Activated CD8-positive, alpha-beta T cell treated with anti-CD3 and anti-CD28 coated beads, Interleukin-2, amount 10 ng/mL, durations not matched to agents 7 days and 5 days (primary cell): ENCODE data around the gene RAB3IL1. TPM values are rescaled to one million over a fixed set of nuclear protein-coding genes. Genes with fewer than 3 reads are reported as not detected.
"Not testable (repeated sequence)": the region's sequence is repeated elsewhere in the genome, so short reads cannot be mapped to it uniquely, and the experiment has no call there.

Experiments used
- ATAC-seq: fragments of 150-1000 bp; cut with Tn5 transposase; one replicate; pipeline ENCODE4 v1.10.0; 2021; ENCODE audit warnings: moderate library complexity
- CTCF ChIA-PET: fragments of 350-600 bp; sonication (Branson Sonifier 250); formaldehyde crosslinking; loops from one replicate; lab custom pipeline; 2021; ENCODE audit warnings: antibody characterized with exemption; lab: Charles Lee
- POLR2A ChIA-PET: fragments of 350-600 bp; sonication (Branson Sonifier 250); formaldehyde crosslinking; loops from one replicate; lab custom pipeline; 2021; ENCODE audit warnings: antibody characterized with exemption; lab: Charles Lee
- DNase-seq: peaks from one replicate; pipeline ENCODE4 v3.0.0-alpha.2; 2020
- H3K27ac Mint-ChIP-seq: one replicate; pipeline ENCODE4 v1.8.0; 2021; ENCODE audit warnings: mild to moderate bottlenecking, mixed read lengths
- H3K27me3 Mint-ChIP-seq: one replicate; pipeline ENCODE4 v1.8.0; 2021; ENCODE audit warnings: low read depth, mixed read lengths
- H3K36me3 Mint-ChIP-seq: one replicate; pipeline ENCODE4 v1.8.0; 2021; ENCODE audit warnings: low read depth, mixed read lengths
- H3K4me1 Mint-ChIP-seq: one replicate; pipeline ENCODE4 v1.8.0; 2021; ENCODE audit warnings: low read depth, mixed read lengths
- H3K4me3 Mint-ChIP-seq: one replicate; pipeline ENCODE4 v1.8.0; 2021; ENCODE audit warnings: mild to moderate bottlenecking, mixed read lengths
- H3K9me3 Mint-ChIP-seq: one replicate; pipeline ENCODE4 v1.8.0; 2022; ENCODE audit warnings: mixed read lengths; ENCODE audit not compliant: insufficient read depth
- total RNA-seq, 2 experiments: library from RNA; stranded (reverse); gene quantifications; one replicate each; pipeline ENCODE4 v1.2.3, GENCODE V29; 2021

RAB3IL1 gene, protein sequence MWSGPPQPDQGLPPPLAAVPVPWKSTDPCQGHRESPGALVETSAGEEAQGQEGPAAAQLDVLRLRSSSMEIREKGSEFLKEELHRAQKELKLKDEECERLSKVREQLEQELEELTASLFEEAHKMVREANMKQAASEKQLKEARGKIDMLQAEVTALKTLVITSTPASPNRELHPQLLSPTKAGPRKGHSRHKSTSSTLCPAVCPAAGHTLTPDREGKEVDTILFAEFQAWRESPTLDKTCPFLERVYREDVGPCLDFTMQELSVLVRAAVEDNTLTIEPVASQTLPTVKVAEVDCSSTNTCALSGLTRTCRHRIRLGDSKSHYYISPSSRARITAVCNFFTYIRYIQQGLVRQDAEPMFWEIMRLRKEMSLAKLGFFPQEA
- total RNA-seq = not detected

DNA sequence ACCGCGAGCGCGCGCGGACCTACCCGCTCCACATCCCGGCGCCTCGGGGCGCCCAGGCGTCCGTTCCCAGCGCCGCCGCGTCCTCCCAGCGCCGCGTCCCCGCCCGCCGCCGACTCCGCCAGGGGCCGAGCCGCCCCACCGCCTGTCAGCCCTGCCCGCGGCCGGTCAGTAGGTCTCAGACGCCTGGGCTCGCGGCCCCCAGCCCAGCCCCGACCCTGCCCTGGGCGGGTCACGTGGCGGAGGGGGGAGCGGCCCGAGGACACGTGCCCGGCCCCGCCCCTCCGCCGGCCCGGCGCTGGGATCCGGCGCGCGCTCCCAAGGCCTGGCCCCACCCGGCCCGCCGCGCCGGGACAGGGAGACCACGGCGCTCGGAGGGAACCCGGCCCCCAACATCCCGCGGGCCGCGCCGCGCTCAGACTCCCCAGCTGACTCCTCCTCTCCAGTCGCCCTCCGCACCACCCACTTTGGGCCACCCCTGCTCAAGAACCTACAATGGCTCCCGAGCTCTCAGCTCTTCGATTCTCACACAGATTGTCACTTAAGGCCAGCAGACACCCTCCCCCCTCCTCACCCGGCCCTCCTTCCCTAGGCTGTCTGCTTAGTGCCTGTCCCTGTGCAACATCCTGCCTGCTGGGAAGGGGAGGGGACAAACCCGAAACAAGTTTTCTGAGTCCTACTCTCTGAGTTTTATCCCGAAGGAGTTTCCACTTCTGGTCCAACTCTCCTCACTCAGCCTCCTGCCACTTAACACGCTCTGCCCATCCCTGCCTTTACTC is at the start of gene RAB3IL1:
Gene RAB3IL1, minus strand, starts transcription at position 233 of the 776 bp plus-strand sequence. Its CDS starts 199 bp downstream, at position 34.
- ChIA-PET CTCF (no interaction called here), POLR2A (no interaction called here)
- Mint-ChIP-seq H3K27me3 (peaks cover 44% of the 10 kb centered on the region), H3K27ac (no peak within 1 kb of the TSS), H3K36me3 (no peaks in the 10 kb centered on the region), H3K4me1 (peaks cover 8% of the 10 kb centered on the region), H3K9me3 (no peaks in the 10 kb centered on the region), H3K4me3 (peak within 1 kb of the TSS; percentile 34)
- ATAC-seq (peak; percentile 23), DNase-seq (no peak)

DNA sequence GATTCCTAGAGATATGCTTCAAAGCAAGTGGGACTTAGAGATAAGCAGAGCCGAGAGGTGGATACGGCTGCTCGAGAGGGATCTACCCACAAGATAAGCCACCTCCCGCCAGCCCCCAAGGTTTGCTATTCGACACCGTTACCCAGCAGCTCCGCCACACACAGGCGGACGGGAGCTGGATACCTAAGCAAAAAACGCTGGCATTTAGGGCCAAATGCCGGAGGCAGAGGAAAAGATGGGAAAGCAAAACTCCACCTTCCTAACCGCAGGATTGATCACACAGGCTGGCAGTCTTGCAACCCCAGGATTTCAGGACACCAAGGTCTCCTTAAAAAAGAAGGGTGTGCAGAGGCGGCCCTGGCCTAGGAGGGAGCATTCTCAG is 49.4 kb upstream of the RAB3IL1 start:
- peaks cover 59% of the 10 kb centered on the region for H3K4me1 Mint-ChIP-seq
- POLR2A ChIA-PET = interaction anchor here (1.4 to 2.4 kb wide), 3 partner anchors 14 to 115 kb away, joined by 3 to 24 read pairs (median 6); no protein-coding TSS in a partner anchor
- CTCF ChIA-PET = interaction anchor here (0.9 to 10.6 kb wide), 5 partner anchors 19 to 521 kb away, joined by 3 to 100 read pairs (median 12); no protein-coding TSS in a partner anchor

DNA sequence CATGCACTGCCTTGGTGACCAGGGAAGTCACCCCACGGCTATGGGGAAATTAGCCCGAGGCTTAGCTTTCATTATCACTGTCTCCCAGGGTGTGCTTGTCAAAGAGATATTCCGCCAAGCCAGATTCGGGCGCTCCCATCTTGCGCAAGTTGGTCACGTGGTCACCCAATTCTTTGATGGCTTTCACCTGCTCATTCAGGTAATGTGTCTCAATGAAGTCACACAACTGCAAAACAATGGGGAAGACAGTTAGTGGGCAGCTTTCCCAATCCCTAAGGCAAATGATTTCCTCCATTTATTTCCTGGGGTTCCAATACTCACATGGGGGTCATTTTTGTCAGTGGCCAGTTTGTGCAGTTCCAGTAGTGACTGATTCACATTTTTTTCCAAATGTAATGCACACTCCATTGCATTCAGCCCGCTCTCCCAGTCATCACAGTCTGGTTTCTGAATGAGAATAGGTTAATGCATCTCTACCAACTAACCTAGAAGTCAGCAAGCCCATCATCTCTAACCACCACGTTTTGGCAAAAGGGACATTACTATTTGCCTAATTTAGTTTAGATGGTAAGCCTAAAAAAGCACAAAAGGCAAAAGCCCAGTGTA is 47.4 kb upstream of the RAB3IL1 start:
- not testable (repeated sequence) for H3K27ac Mint-ChIP-seq, H3K9me3 Mint-ChIP-seq, ATAC-seq, H3K27me3 Mint-ChIP-seq, DNase-seq
- ChIA-PET CTCF (interaction anchor here (1.0 to 10.6 kb wide), 5 partner anchors 17 to 117 kb away, joined by 3 to 100 read pairs (median 17); no protein-coding TSS in a partner anchor), POLR2A (interaction anchor here (1.5 to 1.9 kb wide), 2 partner anchors 61 to 117 kb away, joined by 5 to 6 read pairs; no protein-coding TSS in a partner anchor)
- peaks cover 50% of the 10 kb centered on the region for H3K4me1 Mint-ChIP-seq
- peaks cover 46% of the 10 kb centered on the region for H3K36me3 Mint-ChIP-seq
- peak overlapping the region; percentile 93 for H3K4me3 Mint-ChIP-seq

More for the DNA sequence above, 49.4 kb upstream of the RAB3IL1 start:
- H3K27me3 Mint-ChIP-seq = no peaks in the 10 kb centered on the region
- H3K9me3 Mint-ChIP-seq = no peaks in the 10 kb centered on the region
- peak overlapping the region; percentile 88 for H3K27ac Mint-ChIP-seq
- H3K4me3 Mint-ChIP-seq = peak overlapping the region; percentile 93
- DNase-seq (peak; percentile 60), ATAC-seq (peak; percentile 17)
- peaks cover 47% of the 10 kb centered on the region for H3K36me3 Mint-ChIP-seq

- H3K4me3 Mint-ChIP-seq = peak overlapping the region; percentile 12
- ChIA-PET POLR2A (interaction anchor here (0.8 to 1.4 kb wide), 2 partner anchors 83 to 160 kb away, joined by 3 read pairs; partner anchors contain the start of gene INCENP), CTCF (interaction anchor here (1.0 to 6.1 kb wide), 4 partner anchors 17 to 144 kb away, joined by 3 to 46 read pairs (median 10); no protein-coding TSS in a partner anchor)
- no peak for DNase-seq
- ATAC-seq = no peak
- peaks cover 47% of the 10 kb centered on the region for H3K4me1 Mint-ChIP-seq
- H3K27ac Mint-ChIP-seq = peak overlapping the region; percentile 70
- H3K27me3 Mint-ChIP-seq = no peaks in the 10 kb centered on the region
- no peaks in the 10 kb centered on the region for H3K9me3 Mint-ChIP-seq
- peaks cover 43% of the 10 kb centered on the region for H3K36me3 Mint-ChIP-seq
Measured at GRCh38 chr11:61964058-61964665, 46.8 kb upstream of the RAB3IL1 start.

DNA sequence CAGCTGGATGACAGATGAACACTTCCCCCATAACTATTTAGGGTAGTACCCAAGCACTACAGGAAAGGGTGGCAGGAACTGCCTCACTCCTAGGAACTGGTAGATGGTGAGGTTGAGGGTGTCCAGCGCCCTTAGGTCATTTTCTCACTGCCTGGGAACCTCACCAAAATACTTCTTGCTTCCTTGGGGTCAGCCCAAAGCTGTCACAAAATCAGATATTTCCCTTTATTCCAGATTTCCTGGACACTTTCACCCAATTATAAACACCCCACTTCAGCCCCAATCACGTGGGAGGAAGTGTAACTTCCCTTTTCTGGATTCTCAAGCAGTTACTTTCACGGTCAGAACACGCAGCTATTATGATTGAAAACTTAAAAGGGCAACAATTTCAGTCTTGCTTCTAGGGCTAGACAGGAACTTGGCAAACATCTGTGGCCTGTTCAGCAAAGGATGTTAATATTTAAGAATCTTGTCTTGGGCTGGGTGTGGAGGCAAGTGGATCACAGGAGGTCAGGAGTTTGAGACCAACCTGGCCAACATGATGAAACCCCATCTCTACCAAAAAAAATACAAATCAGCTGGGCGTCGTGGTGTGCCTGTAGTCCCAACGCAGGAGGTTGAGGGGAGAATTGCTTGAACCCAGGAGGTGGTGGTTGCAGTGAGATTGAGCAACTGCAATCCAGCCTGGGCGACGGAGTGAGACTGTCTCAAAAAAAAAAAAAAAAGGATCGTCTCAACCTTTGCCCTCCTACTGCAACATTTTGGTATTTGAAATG is 46.1 kb upstream of the RAB3IL1 start:
- peaks cover 43% of the 10 kb centered on the region for H3K36me3 Mint-ChIP-seq

DNA sequence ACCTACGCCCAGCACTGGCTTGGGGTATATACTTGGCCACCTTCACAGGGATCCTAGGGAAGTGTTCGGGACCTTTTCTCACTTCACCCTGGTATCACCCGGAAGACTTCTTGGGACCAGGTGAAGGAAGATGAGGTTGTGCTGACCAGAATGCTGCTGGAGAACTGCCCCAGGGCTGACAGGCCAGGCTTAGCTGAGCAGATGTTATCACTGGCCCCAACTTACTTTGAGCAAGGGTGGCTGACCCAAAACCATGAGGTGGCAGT is 45.6 kb upstream of the RAB3IL1 start:
- Mint-ChIP-seq H3K36me3 (peaks cover 42% of the 10 kb centered on the region), H3K27me3 (no peaks in the 10 kb centered on the region), H3K27ac (peak overlapping the region; percentile 50), H3K4me1 (peaks cover 37% of the 10 kb centered on the region), H3K4me3 (no peak overlapping the region), H3K9me3 (no peaks in the 10 kb centered on the region)
- POLR2A ChIA-PET = interaction anchor here (1.4 kb wide), 1 partner anchor 161 kb away, joined by 3 read pairs; the partner anchor contains the start of gene INCENP
- no peak for DNase-seq
- ATAC-seq = no peak
- CTCF ChIA-PET = interaction anchor here (1.6 to 6.1 kb wide), 4 partner anchors 15 to 145 kb away, joined by 8 to 46 read pairs (median 14); no protein-coding TSS in a partner anchor

More for the DNA sequence above, 46.1 kb upstream of the RAB3IL1 start:
- DNase-seq (no peak), ATAC-seq (no peak)
- ChIA-PET CTCF (interaction anchor here (1.0 to 6.1 kb wide), 4 partner anchors 16 to 145 kb away, joined by 3 to 46 read pairs (median 10); no protein-coding TSS in a partner anchor), POLR2A (interaction anchor here (0.8 to 1.4 kb wide), 2 partner anchors 82 to 160 kb away, joined by 3 read pairs; partner anchors contain the start of gene INCENP)
- H3K27ac Mint-ChIP-seq = peak overlapping the region; percentile 70
- H3K9me3 Mint-ChIP-seq = no peaks in the 10 kb centered on the region
- peak overlapping the region; percentile 12 for H3K4me3 Mint-ChIP-seq
- H3K4me1 Mint-ChIP-seq = peaks cover 41% of the 10 kb centered on the region
- no peaks in the 10 kb centered on the region for H3K27me3 Mint-ChIP-seq

DNA sequence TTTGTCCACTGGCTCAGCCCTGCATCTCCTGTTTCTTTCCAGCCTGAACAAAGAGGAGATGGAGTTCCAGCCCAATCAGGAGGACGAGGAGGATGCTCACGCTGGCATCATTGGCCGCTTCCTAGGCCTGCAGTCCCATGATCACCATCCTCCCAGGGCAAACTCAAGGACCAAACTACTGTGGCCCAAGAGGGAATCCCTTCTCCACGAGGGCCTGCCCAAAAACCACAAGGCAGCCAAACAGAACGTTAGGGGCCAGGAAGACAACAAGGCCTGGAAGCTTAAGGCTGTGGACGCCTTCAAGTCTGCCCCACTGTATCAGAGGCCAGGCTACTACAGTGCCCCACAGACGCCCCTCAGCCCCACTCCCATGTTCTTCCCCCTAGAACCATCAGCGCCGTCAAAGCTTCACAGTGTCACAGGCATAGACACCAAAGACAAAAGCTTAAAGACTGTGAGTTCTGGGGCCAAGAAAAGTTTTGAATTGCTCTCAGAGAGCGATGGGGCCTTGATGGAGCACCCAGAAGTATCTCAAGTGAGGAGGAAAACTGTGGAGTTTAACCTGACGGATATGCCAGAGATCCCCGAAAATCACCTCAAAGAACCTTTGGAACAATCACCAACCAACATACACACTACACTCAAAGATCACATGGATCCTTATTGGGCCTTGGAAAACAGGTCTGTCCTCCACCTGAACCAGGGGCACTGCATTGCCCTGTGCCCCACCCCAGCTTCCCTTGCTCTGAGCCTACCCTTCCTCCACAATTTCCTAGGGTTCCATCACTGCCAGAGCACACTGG is 45.0 kb upstream of the RAB3IL1 start:
- Mint-ChIP-seq H3K4me3 (no peak overlapping the region), H3K27ac (peak overlapping the region; percentile 50), H3K36me3 (peaks cover 40% of the 10 kb centered on the region), H3K27me3 (no peaks in the 10 kb centered on the region), H3K9me3 (no peaks in the 10 kb centered on the region), H3K4me1 (peaks cover 37% of the 10 kb centered on the region)
- POLR2A ChIA-PET = interaction anchor here (1.4 kb wide), 1 partner anchor 161 kb away, joined by 3 read pairs; the partner anchor contains the start of gene INCENP
- ATAC-seq (peak; percentile 1), DNase-seq (no peak)
- CTCF ChIA-PET = interaction anchor here (1.2 to 6.1 kb wide), 5 partner anchors 15 to 146 kb away, joined by 3 to 46 read pairs (median 11); no protein-coding TSS in a partner anchor

DNA sequence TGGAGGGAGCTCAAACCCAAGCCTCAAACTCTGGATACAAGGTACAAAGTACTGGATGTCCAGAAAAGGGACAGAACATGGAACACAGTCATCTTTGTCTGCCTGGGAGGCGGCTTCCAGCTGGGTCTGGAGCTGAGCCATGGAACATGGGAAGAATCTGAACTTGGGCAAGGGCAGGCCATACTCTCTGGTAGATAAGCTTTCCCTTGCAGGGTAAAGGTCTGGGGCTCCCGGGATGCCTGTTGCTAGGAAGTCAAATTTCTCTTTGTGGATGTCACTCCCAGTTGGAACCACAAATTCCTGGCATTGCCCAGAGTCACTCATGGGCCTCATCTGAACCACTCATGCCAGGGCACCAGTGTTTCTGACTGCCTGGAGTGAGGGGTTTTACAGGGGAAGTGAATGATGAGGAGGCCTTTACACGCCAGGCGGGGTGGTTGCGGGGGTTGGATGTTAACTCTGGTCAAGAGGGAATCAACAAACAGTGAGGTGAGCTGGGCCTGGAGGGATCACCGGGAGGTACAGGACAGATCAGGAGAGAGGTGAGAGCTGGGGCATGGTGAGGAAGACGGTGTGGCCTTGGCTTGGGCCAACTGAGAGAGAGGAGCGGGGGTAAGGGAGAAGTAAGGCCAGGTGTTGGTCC is 44.3 kb upstream of the RAB3IL1 start:
- peaks cover 37% of the 10 kb centered on the region for H3K4me1 Mint-ChIP-seq
- no peaks in the 10 kb centered on the region for H3K27me3 Mint-ChIP-seq
- no peak overlapping the region for H3K4me3 Mint-ChIP-seq
- ChIA-PET POLR2A (no interaction called here), CTCF (interaction anchor here (1.1 to 6.1 kb wide), 8 partner anchors 11 to 154 kb away, joined by 3 to 46 read pairs (median 4); partner anchors contain the start of gene BEST1)
- ATAC-seq (peak; percentile 2), DNase-seq (no peak)
- no peaks in the 10 kb centered on the region for H3K9me3 Mint-ChIP-seq
- no peak overlapping the region for H3K27ac Mint-ChIP-seq
- peaks cover 39% of the 10 kb centered on the region for H3K36me3 Mint-ChIP-seq

GRCh38 chr11:61960532-61960931 is 43.2 kb upstream of the RAB3IL1 start:
- DNase-seq (no peak), ATAC-seq (no peak)
- peaks cover 38% of the 10 kb centered on the region for H3K4me1 Mint-ChIP-seq
- no peaks in the 10 kb centered on the region for H3K9me3 Mint-ChIP-seq
- H3K27me3 Mint-ChIP-seq = peaks cover 9% of the 10 kb centered on the region
- POLR2A ChIA-PET = no interaction called here
- CTCF ChIA-PET = interaction anchor here (1.1 to 6.1 kb wide), 6 partner anchors 10 to 155 kb away, joined by 3 to 46 read pairs (median 4); partner anchors contain the start of gene BEST1
- H3K4me3 Mint-ChIP-seq = no peak overlapping the region
- no peak overlapping the region for H3K27ac Mint-ChIP-seq
- H3K36me3 Mint-ChIP-seq = peaks cover 30% of the 10 kb centered on the region
